MCF 10A (cell line): ENCODE results near the gene SPATA31C1. TPM values are rescaled to one million over a fixed set of nuclear protein-coding genes. Genes with fewer than 3 reads are reported as not detected.
"Not testable (repeated sequence)": the region's sequence is repeated elsewhere in the genome, so short reads cannot be mapped to it uniquely, and the experiment has no call there.

ENCODE experiments used
- Bru-seq: library from RNA; stranded (reverse); fragments of 400-500 nt; gene quantifications from one replicate; lab custom pipeline; 2021; lab: Mats Ljungman, UMichigan
- BruChase-seq, 2 experiments: library from RNA; stranded (reverse); fragments of 400-500 nt; gene quantifications; one replicate each; lab custom pipeline; 2021; lab: Mats Ljungman, UMichigan
- BruUV-seq: library from RNA; stranded (reverse); fragments of 400-500 nt; replicated peaks from 2 replicates; lab custom pipeline; 2021; lab: Mats Ljungman, UMichigan
- CTCF ChIA-PET: fragments of 300-600 bp; sonication (Branson Sonifier 250); formaldehyde crosslinking; extraction: SDS; loops from one replicate; lab custom pipeline; 2021; ENCODE audit warnings: antibody characterized with exemption, inconsistent platforms; lab: Yijun Ruan, JAX
- POLR2A ChIA-PET: fragments of 300-600, 350-650 bp; sonication (Branson Sonifier 250); formaldehyde crosslinking; extraction: SDS; loops from one replicate; lab custom pipeline; 2020; ENCODE audit warnings: antibody characterized with exemption, inconsistent platforms; lab: Yijun Ruan, JAX
- DNase-seq: peaks from one replicate; pipeline ENCODE4 v3.0.0-alpha.2; 2018; ENCODE audit not compliant: unreplicated experiment
- H3K27ac Mint-ChIP-seq: one replicate; pipeline ENCODE4 v1.8.0; 2022; ENCODE audit warnings: mild to moderate bottlenecking, low read depth, mixed read lengths; ENCODE audit not compliant: unreplicated experiment
- H3K27me3 Mint-ChIP-seq: one replicate; pipeline ENCODE4 v1.8.0; 2022; ENCODE audit warnings: mixed read lengths; ENCODE audit not compliant: insufficient read depth, unreplicated experiment
- H3K36me3 Mint-ChIP-seq: one replicate; pipeline ENCODE4 v1.8.0; 2022; ENCODE audit warnings: mild to moderate bottlenecking, moderate library complexity, mixed read lengths; ENCODE audit not compliant: insufficient read depth, unreplicated experiment
- H3K4me1 Mint-ChIP-seq: one replicate; pipeline ENCODE4 v1.8.0; 2022; ENCODE audit warnings: mixed read lengths; ENCODE audit not compliant: insufficient read depth, unreplicated experiment
- H3K4me3 Mint-ChIP-seq: one replicate; pipeline ENCODE4 v1.8.0; 2022; ENCODE audit warnings: mild to moderate bottlenecking, moderate library complexity, mixed read lengths; ENCODE audit not compliant: unreplicated experiment
- H3K9me3 Mint-ChIP-seq: one replicate; pipeline ENCODE4 v1.8.0; 2022; ENCODE audit warnings: mixed read lengths; ENCODE audit not compliant: unreplicated experiment
- intact Hi-C: fragments of 100-400 bp; cut with micrococcal nuclease; formaldehyde crosslinking; loops from 2 replicates; pipeline ENCODE4 v1.14.1; 2022
- long read RNA-seq: library from polyadenylated mRNA; stranded (forward); transcript quantifications from one replicate; pipeline ENCODE4 v2.0.0, GENCODE V29; 2022
- total RNA-seq: library from RNA; stranded (reverse); gene quantifications from 2 replicates; pipeline ENCODE4 v1.2.3, GENCODE V29; 2022
- TF ChIP-seq, protein P1 (sequence below): fragments of 200-600 bp; IDR thresholded peaks from one replicate; pipeline ENCODE4 v1.8.0; 2022; ENCODE audit warnings: antibody characterized with exemption, mild to moderate bottlenecking; ENCODE audit not compliant: unreplicated experiment

SPATA31C1 gene
- total RNA-seq (not detected in 2 replicates), Bru-seq, nascent RNA (not detected), BruChase-seq, experiment 1, labeled RNA remaining after a 6-hour chase (not detected), BruChase-seq, experiment 2, labeled RNA remaining after a 2-hour chase (not detected)
- long read RNA-seq: 0 reads

DNA sequence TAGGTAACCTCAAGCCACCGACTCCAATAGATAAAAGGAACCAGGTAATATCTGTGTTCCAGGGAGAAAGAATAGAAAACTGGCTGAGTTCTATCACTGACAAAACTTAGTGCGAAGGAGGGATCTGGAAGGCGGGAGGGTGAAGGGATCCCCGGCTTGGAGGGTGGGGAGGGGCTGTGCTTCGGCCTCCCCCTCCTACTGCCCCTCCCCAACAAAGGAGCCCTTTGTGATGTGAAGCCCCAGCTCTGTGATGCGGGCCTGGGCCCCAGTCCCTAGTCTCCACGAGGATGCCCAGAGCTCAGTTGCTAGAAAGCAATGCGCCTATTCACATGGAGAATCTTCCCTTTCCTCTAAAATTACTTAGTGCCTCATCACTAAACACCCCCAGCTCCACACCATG is at the start of gene SPATA31C1:
SPATA31C1 (plus strand) TSS at position 301 of the 400 bp plus-strand sequence.
- CTCF ChIA-PET, DNase-seq, H3K27me3 Mint-ChIP-seq, POLR2A ChIA-PET, H3K36me3 Mint-ChIP-seq, H3K4me3 Mint-ChIP-seq, BruUV-seq, H3K27ac Mint-ChIP-seq, H3K4me1 Mint-ChIP-seq, intact Hi-C loops, H3K9me3 Mint-ChIP-seq: not testable (repeated sequence)

DNA sequence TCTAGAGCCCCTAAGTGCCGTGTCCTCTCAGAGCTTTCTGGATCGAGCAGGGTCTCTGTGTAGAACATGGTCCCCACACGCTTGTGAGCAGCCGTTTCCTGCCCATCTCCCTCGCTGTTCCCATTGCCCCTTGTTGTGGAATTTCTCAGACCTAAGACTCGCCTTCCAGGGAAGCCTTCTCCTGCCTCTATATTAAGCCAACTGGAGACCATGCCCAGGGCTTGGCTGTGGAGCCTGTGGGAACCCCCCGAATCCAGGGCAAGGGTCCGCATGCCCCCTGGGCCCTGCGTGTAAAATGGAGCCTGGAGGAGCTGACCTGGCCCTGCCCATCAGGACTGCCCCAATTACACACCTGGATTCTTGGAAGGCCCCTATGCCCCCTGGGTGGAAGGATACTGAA is 49.6 kb upstream of the SPATA31C1 start:
- ChIA-PET POLR2A (no interaction called here), CTCF (interaction anchor here (0.6 kb wide), 1 partner anchor 183 kb away, joined by 3 read pairs; no protein-coding TSS in a partner anchor)
- no peaks in the 10 kb centered on the region for H3K27me3 Mint-ChIP-seq
- peaks cover 11% of the 10 kb centered on the region for H3K9me3 Mint-ChIP-seq
- no peak for DNase-seq
- no peak overlapping the region for H3K27ac Mint-ChIP-seq
- H3K4me3 Mint-ChIP-seq: no peak overlapping the region
- no peaks in the 10 kb centered on the region for H3K4me1 Mint-ChIP-seq
- no peaks in the 10 kb centered on the region for H3K36me3 Mint-ChIP-seq
- TF ChIP-seq, protein P1, sequence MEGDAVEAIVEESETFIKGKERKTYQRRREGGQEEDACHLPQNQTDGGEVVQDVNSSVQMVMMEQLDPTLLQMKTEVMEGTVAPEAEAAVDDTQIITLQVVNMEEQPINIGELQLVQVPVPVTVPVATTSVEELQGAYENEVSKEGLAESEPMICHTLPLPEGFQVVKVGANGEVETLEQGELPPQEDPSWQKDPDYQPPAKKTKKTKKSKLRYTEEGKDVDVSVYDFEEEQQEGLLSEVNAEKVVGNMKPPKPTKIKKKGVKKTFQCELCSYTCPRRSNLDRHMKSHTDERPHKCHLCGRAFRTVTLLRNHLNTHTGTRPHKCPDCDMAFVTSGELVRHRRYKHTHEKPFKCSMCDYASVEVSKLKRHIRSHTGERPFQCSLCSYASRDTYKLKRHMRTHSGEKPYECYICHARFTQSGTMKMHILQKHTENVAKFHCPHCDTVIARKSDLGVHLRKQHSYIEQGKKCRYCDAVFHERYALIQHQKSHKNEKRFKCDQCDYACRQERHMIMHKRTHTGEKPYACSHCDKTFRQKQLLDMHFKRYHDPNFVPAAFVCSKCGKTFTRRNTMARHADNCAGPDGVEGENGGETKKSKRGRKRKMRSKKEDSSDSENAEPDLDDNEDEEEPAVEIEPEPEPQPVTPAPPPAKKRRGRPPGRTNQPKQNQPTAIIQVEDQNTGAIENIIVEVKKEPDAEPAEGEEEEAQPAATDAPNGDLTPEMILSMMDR: no peak
- intact Hi-C loops: no loop called here
- BruUV-seq: no TSS peak

DNA sequence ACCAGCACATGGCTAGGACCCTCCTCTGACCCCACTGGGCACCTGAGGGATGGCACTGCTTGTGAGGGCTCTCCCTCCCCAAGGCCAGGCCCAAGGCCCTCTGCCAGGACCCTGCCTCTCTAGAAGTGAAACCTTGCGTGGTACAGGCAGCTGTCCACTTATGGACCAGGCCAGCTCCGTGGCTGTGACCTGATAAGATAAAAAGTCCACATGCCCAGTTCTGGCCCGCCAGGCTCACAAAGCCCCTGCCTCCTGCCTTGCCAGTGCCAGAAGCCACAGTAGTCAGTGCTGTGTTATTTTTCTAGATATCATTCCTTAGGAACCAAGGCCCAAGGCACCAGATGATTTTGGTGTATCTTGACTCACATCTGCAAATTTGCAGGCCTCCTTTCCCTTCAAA is 49.1 kb upstream of the SPATA31C1 start:
- peaks cover 11% of the 10 kb centered on the region for H3K9me3 Mint-ChIP-seq
- intact Hi-C loops: no loop called here
- ChIA-PET POLR2A (no interaction called here), CTCF (no interaction called here)
- H3K4me1 Mint-ChIP-seq: no peaks in the 10 kb centered on the region
- DNase-seq: no peak
- TF ChIP-seq, protein P1: no peak
- H3K27ac Mint-ChIP-seq: no peak overlapping the region
- no peak overlapping the region for H3K4me3 Mint-ChIP-seq
- H3K36me3 Mint-ChIP-seq: no peaks in the 10 kb centered on the region
- H3K27me3 Mint-ChIP-seq: no peaks in the 10 kb centered on the region
- BruUV-seq: no TSS peak

DNA sequence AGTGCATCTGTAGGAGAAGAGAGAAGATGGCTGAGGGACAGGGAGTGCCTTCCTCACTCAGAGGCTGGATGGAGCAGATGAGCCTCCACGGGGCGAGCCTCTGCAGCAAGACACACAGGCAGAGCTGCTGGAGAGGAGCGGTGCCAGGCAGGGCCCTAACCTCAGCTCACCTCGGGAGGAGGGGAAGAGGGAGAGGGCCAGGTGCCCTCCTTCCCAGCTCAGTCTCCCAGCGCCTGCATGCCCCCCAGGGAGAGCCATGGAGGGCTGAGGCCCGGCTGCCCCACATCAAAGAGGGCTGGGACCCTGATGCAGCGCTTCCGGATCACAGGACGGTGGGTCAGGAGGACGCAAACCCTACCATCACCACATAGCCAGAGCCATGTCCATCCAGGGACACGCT is 48.7 kb upstream of the SPATA31C1 start:
- TF ChIP-seq, protein P1: no peak
- BruUV-seq: no TSS peak
- Mint-ChIP-seq H3K4me3 (no peak overlapping the region), H3K4me1 (peaks cover 3% of the 10 kb centered on the region), H3K9me3 (peaks cover 11% of the 10 kb centered on the region), H3K27me3 (no peaks in the 10 kb centered on the region), H3K27ac (no peak overlapping the region), H3K36me3 (no peaks in the 10 kb centered on the region)
- POLR2A ChIA-PET: no interaction called here
- DNase-seq: no peak
- CTCF ChIA-PET: no interaction called here
- intact Hi-C loops: no loop called here
